Erythroblast (primary cell): ENCODE data around the gene MYO1A.
A peak's percentile ranks its signal among the peaks of the same experiment; 100 is the strongest.
"Not testable (repeated sequence)": the region's sequence is repeated elsewhere in the genome, so short reads cannot be mapped to it uniquely, and the experiment has no call there.

ENCODE experiments used
- DNase-seq, 2 experiments: peaks; one replicate each; lab custom pipeline; 2025; lab: John Stamatoyannopoulos, UW
- GATA1 ChIP-seq: IDR thresholded peaks from 2 replicates; pipeline ENCODE4 v1.6.1; 2011; ENCODE audit warnings: low read depth, mild to moderate bottlenecking, control low read depth, low read length, moderate library complexity
- POLR2A ChIP-seq: IDR thresholded peaks from 2 replicates; pipeline ENCODE4 v1.6.1; 2011; ENCODE audit warnings: mild to moderate bottlenecking, low read length

The MYO1A gene

DNA sequence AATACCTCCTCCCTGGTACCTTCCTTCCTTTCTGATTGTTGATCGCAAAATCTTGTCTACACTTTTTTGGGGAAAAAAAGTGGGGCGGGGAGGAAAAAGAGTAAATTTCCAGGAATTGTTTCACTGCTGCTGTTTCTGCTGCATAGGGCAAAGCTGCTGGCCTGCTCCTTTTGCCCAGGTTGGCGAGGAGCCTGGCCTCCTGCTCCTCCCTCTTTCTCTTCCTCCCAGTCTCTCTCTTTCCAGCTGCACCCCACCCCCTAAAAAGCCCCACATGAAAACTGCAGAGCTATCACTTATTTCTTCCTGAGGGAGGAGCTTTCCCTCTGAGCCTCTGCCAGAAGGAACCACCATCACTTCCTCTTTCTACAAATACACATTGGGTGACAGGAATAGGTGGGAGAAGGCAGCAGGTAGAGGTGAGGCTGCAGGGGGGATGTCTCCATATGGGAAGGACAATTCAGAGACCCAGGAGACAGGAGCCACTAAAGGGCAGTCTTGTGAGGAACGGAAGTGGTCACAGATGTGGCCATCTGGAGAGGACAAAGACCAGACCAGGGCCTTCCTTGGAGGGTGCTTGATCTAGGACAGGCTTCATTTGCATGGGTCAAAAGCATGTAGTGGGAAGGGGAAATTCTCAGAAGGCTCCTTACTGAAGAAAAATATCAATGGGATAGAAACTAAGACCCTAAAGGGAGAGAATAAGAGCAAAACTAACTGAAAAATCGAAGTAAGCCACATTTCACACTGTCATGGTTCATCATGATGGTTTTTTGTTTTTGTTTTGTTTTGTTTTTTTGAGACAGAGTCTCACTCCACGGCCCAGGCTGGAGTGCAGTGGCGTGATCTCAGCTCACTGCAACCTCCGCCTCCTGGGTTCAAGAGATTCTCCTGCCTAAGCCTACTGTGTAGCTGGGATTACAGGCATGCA lies 58.3 kb downstream of the MYO1A start:
- DNase-seq = no peak
- no peak for TF ChIP-seq GATA1
- TF ChIP-seq POLR2A = no peak

DNA sequence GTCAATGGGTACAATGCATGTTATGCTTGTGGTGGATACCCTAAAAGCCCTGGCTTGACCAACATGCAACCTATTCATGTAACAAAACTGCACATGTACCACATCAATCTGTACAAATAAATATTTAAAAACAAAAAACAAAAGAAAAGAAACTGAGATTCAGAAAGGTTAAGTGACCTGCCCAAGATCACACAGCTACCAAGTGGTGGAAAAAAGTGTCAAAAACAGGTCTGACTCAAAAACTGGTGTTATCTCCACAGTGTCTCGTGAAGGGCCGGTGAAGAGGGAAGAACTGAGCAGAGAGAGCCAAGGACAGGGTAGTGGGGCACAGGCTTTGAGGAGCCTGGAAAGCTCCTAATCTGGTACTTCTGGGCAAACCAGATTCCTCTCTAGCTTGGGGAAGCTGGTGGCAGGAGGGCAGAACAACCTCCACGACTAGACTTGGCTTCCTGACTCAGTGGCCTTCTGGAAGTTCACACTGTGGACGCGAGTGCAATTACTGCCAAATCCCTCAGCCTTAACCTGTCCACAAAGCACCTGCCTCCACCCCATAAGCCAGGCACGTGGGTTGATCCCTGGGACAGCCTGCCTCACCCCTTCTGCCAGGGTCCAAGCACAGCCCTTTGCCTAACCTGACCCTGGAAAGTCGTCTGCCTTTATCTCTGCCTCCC lies 59.1 kb downstream of the MYO1A start:
- DNase-seq = no peak
- TF ChIP-seq POLR2A (no peak), GATA1 (no peak)

- DNase-seq = no peak
- no peak for TF ChIP-seq GATA1
- no peak for TF ChIP-seq POLR2A
Observed at GRCh38 chr12:56989861-56990610, 59.9 kb downstream of the MYO1A start.

DNA sequence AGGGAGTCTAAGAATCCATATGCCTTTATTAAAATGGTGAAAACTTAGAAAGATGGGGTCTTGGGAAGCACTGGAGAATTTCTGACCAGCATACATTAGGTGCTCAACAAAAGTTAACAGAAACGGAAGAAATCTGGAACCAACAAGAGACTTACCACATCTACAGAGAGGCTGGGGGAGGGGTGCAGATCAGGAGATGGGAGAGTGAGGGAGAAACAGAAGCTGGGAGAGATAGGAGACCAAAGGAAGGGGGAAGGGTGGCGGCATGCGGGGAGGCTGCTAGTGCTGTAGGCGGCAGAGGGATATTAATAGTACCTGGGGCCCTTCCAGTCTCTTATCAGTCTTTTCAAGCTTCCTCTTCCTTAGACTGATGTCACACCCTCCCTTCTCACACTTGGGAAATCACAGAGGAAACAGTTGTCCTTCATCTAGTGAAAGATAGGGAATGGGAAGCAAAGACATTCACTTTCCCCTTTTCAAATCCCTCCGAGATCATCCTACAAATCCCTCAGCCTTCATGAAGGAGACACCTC lies 61.7 kb downstream of the MYO1A start:
- peak; percentile 67 to 82 for DNase-seq
- no peak for TF ChIP-seq POLR2A
- no peak for TF ChIP-seq GATA1

- TF ChIP-seq POLR2A (no peak), GATA1 (no peak)
- DNase-seq = peak; percentile 80 to 88
Observed at GRCh38 chr12:56987551-56988053, 62.3 kb downstream of the MYO1A start.

DNA sequence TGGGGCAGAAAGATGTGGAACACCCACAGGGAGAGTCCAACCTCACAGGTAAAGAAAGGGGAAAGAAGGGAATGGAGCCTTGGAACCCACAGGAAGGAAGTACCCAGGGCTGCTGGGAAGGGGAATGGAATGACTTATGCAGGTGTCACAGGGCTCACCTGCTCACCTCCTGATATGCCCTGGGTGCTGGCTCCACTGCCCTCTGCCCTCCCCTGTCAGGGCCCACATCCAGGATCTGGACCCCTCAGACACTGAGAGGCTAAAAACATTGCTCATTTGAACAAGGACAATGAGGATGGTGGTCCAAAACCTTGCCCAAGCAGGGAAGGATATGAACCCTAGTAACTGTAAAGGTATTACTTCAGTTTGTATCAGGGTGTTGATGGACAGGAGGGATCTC lies 62.9 kb downstream of the MYO1A start:
- no peak for DNase-seq
- no peak for TF ChIP-seq GATA1
- TF ChIP-seq POLR2A = no peak

DNA sequence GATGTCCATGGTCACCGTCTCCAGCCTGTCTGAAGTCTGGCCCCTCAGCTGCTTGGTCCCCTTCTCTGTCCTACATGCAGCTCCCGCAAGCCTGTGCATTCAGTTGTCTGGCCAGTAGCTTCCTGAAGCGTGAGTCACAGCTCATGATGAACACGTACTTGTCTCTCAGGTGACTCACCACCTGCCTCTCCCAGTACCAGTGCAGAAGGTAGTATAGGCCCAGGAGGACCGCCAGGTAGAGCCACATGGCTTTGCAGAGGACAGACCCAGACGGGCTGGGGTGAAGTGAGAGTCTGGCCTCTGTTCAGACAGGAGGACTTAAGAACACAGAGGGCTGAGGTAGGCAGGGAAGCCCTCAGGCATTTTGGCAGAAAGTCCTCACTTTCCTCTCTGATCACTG lies 64.2 kb downstream of the MYO1A start:
- DNase-seq = not testable (repeated sequence)

DNA sequence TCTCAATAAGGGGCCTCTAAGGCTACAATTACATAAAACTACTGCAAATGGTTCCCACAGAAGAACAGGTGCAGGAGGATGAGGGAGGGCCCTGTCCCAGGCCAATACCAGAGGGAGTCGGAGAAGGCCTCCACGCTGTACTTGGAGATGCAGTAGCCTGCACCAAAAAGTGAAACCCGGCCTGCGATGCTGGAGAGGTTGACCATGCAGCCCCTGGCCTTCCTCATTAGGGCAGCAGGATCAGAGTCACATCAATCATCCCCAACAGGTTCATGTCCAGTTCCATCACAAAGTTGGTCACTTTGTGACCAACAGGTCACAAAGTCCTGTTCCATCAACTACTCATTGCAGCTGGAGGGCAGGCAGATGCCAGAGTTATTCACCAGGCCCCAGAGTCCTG lies 66.5 kb downstream of the MYO1A start:
- TF ChIP-seq GATA1 (no peak), POLR2A (no peak)
- no peak for DNase-seq

DNA sequence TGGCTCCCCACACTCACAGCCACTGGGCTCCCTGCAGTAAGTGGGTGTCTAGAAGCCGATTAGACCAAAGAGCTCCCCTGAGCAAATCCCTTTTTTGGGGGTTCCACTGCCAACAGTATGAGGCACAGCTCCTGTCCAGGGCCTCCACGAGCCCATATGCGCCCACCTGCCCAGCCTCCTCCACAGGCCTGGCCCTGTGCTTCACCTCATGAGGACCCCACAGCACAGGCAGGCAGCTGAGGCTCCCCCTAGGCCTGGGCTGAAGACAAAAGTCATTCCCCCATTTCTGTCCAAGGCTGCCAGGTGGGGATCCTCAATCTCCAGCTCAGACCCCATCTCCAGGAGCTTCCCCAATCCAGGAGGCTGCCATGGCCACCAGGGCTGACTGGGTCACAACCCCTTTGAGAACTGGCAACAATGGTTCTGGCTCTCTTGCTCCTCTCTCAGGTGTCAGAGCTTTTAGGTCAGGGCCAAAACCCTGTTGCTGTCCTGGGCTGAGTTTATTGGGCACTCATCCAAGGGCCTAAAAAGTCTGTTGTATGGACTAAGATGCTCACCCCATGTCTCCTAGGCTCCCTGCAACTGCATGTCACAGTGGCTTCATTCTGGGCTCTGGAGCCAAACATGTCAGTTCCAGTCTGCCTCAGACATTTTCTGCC lies 67.2 kb downstream of the MYO1A start:
- DNase-seq = not testable (repeated sequence)

DNA sequence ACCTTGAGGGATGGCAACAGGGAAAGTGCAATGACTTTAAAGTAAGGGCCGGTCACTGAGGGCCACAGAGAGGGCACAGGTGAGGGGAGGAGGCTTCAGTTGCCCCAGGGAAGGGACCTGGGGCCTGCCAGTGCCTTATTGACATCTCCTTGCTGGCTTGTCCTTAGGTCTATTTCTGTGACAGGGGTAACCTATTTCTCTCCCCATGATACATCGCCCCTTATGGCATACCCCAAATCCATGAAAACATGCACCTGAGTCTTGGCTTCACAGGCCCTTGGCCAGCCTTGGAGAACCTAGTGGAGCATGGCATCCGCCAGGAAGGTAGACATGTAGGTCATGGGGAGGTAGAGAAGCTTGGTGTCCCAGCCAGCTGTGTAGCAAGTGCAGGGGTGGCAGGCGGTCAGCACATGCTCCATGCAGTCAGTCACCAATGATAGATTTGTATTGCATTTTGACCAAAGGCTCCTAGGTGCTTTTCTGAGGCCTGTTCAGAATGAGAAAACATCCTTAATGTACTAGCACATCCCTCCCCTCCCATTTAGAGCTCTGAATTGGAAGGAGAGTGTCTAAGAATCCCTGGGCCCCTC lies 68.9 kb downstream of the MYO1A start:
- TF ChIP-seq GATA1 (no peak), POLR2A (no peak)
- DNase-seq = no peak

GRCh38 chr12:56980268-56980667 lies 69.7 kb downstream of the MYO1A start:
- no peak for TF ChIP-seq POLR2A
- TF ChIP-seq GATA1 = no peak

GRCh38 chr12:56979628-56980027 lies 70.3 kb downstream of the MYO1A start:
- no peak for DNase-seq
- TF ChIP-seq GATA1 = no peak

More at GRCh38 chr12:56980268-56980667, 69.7 kb downstream of the MYO1A start:
- no peak for DNase-seq
